ENCODE results near the gene UROC1. TPM values are rescaled to one million over a fixed set of nuclear protein-coding genes. Genes with fewer than 3 reads are reported as not detected.

Gene UROC1
- total and polyA plus RNA-seq, 2 donors (not counting 1 experiment from before 2014, with no cell fraction given): not detected

DNA sequence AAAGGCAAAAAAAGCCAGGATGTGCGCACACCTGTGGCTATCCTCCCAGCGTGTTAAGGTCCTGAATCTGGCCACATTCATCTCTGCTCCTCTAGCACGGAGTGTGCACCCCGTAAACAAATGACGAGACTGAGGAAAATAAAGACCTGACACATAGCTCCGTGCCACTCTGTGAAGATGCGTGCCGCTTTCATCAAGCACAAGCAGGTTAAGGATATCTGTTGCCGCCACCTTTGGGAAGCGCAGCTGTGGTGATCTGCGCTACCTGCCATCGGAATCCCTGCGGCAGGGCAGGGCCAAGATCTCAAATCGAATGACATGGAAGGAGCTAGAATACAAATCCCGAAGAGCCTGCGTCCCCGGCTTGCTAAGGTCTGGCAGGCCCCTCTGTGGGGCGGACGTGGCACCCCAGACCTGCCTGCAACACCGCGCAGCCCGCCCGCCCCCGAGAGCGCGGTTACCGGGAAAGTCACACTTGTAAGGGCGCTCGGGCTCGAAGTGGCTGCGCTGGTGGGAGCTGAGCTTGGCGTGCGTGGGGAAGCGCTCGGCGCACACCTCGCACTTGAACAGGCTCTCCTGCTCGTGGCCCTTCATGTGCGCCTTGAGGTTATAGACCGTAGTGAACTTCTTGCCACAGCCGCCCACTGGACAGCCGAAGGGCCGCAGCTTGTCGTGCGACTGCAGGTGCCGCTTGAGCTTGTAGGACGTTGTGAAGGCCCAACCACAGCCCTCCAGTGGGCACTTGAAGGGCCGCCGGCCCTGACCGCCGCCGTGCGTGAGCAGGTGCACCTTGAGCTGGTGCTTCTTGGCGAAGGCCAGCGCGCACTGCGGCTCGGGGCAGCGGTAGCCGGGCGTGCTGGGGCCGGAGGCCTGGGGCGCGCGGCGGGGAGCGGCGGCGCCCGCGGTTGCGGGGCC lies 42.8 kb downstream of the UROC1 start:
- Histone ChIP-seq H3K27me3 (replicated peaks in 1 of 4; ENCODE audit: control extremely low read depth in 1 of 4, control insufficient read depth in 3 of 4, insufficient read depth in 4 of 4, low read length in 3 of 4) (no peaks in the 10 kb centered on the region), H3K79me2 (ENCODE audit: control insufficient read depth, insufficient read depth, low read length) (peaks cover 48% of the 10 kb centered on the region), H3K9me3 (ENCODE audit: control extremely low read depth in 1 of 3, control insufficient read depth in 2 of 3, insufficient read depth in 1 of 3, low read length in 2 of 3) (peaks cover 0 to 7% (median 0%) of the 10 kb centered on the region in 3 donors), H3K9ac (ENCODE audit: low read length) (peak overlapping the region; percentile 77), H3K4me3 (ENCODE audit: control extremely low read depth in 1 of 5, extremely low read depth in 1 of 5, insufficient read depth in 1 of 5, low read depth in 2 of 5, low read length in 4 of 5) (peak overlapping the region; percentile 45 to 76 (median 65)), H3K36me3 (replicated peaks in 1 of 2; ENCODE audit: control extremely low read depth in 1 of 2, control insufficient read depth in 1 of 2, extremely low read depth in 1 of 2, insufficient read depth in 2 of 2, low read length in 1 of 2) (peaks cover 7 to 34% of the 10 kb centered on the region in 2 experiments), H3K4me1 (ENCODE audit: control insufficient read depth in 2 of 2, insufficient read depth in 2 of 2, low read length in 2 of 2) (peaks cover 35 to 39% of the 10 kb centered on the region in 2 donors), H3K27ac (ENCODE audit: low read length in 2 of 2) (peak overlapping the region; percentile 48 to 73), H4K20me1 (ENCODE audit: control insufficient read depth, insufficient read depth, low read length, poor library complexity, severe bottlenecking) (peaks cover 40% of the 10 kb centered on the region), H3K4me2 (replicated peaks; ENCODE audit: low read depth, low read length, poor library complexity, severe bottlenecking) (peak overlapping the region; percentile 96), H2AFZ (ENCODE audit: insufficient read depth, low read depth, low read length, poor library complexity, severe bottlenecking) (peak overlapping the region; percentile 50)
- H3K9me3 Mint-ChIP-seq (ENCODE audit: insufficient read depth): no peaks in the 10 kb centered on the region
- 11% methylated on average over 72 of the region's 72 CpGs for WGBS (ENCODE audit: insufficient coverage)
- H3K4me3 Mint-ChIP-seq: peak overlapping the region; percentile 89
- POLR2A ChIA-PET: interaction anchor here (0.6 kb wide), 1 partner anchor 117 kb away, joined by 4 read pairs; no protein-coding TSS in a partner anchor
- H3K27me3 Mint-ChIP-seq: no peaks in the 10 kb centered on the region
- TF ChIP-seq CTCF (IDR thresholded peaks at IDR 0.05) (no peak), EZH2 (IDR thresholded peaks at IDR 0.05; ENCODE audit: borderline replicate concordance, insufficient read depth, low read depth, low read length, poor library complexity, severe bottlenecking) (no peak)
- peak overlapping the region; percentile 91 for H3K27ac Mint-ChIP-seq
- H3K4me1 Mint-ChIP-seq: peaks cover 42% of the 10 kb centered on the region
- DNase-seq (peak; percentile 64), ATAC-seq (ENCODE audit: low read depth) (no peak)
- CTCF ChIA-PET: no interaction called here
- intact Hi-C loops (cut with micrococcal nuclease): loop anchor here (2.0 to 10.0 kb wide), 5 partner anchors 392 to 1578 kb away; partner anchors contain the start of genes MCM2, OSBPL11, SEC61A1 and SLC41A3
